Measurements from ENCODE around the gene POPDC2. TPM values are rescaled to one million over a fixed set of nuclear protein-coding genes. Genes with fewer than 3 reads are reported as not detected.
"Not testable (repeated sequence)": the region's sequence is repeated elsewhere in the genome, so short reads cannot be mapped to it uniquely, and the experiment has no call there.

Gene POPDC2, protein sequence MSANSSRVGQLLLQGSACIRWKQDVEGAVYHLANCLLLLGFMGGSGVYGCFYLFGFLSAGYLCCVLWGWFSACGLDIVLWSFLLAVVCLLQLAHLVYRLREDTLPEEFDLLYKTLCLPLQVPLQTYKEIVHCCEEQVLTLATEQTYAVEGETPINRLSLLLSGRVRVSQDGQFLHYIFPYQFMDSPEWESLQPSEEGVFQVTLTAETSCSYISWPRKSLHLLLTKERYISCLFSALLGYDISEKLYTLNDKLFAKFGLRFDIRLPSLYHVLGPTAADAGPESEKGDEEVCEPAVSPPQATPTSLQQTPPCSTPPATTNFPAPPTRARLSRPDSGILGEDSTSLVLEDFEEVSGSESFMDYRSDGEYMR
- 0.12 TPM in 1 of 2 replicates, not detected in the other for total RNA-seq (2014; rRNA removed; shearing (Covaris generic))

DNA sequence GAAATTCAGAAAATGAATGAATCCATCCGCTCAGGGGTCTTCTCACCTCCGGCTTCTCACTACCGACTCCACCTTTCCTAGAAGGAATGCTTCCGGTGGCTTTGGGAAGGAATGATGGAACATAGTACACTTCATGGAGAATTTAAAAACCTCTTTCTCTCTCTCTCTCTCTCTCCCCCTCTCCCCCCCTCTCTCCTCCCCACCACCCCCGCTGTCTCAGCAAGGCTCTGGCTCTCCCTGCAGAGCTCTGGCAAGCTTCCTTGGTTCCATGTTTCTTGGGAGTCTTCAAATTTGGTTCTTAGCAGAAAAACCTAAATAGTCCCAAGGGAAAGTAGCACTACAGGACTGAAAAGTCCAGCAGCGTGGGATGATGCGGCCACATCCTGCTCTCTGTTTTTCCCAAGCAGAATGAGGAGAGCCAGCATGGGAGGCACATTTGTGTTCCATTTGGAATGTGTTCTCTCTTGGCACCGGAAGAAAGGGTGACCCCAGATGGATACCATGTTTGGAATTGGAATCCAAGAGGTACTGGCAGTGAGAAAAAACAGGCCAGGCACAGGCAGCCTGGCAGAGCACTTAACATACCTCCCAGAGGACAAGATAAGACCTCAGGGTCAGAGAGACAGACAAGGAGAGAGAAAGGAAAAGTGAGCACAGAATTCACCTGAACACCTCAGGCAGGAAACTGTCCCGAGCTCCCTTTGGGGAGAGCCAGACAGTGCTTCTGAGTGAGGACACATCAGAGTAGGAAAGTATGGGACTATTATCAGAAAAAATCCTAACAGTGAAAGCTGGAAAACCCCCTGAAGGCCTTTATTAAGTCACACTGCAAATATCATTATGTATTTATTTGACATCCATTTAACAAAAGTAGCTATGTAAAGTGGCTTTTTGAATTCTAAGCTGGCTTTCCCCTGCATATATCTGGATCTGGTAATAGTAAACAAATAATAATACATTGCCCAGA, at the start of gene POPDC2:
Gene POPDC2, minus strand, starts transcription at position 116 of the 967 bp plus-strand sequence. CDS start 166 bp downstream, outside the sequence.
- DNase-seq (ENCODE audit: low read depth): no peak

- peak; percentile 12 for DNase-seq (ENCODE audit: low read depth)
These were observed 43.6 kb upstream of the POPDC2 start for GRCh38 chr3:119703820-119704531.

- DNase-seq (ENCODE audit: low read depth): peak; percentile 96
These were observed 42.4 kb upstream of the POPDC2 start, which contains the start of gene CFAP91 for GRCh38 chr3:119702530-119703527. Gene CFAP91, plus strand, starts transcription at chr3:119703022. Its CDS starts 77 bp downstream, at chr3:119703099.

GRCh38 chr3:119700920-119701734, 40.7 kb upstream of the POPDC2 start:
- peak; percentile 18 for DNase-seq (ENCODE audit: low read depth)

- peak; percentile 72 for DNase-seq (ENCODE audit: low read depth)
These were observed 40.0 kb upstream of the POPDC2 start for GRCh38 chr3:119700269-119700919.

DNA sequence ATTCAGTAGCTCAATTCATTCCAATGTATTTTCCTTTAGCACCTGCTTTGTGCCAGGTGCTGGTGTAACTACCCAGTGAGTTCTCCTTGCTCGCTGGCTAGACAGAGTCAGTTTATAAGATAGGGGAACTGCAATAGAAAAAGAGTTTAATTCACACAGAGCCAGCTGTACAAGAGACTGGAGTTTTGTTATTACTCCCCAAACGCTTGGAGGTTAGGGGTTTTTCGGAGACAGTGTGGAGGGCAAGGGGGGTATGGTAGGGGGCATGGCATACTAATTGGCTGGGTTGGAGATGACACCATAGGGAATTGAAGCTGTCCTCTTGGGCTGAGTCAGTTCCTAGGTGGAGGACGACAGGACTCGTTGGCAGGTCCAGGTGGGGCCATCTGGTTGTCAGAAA, 37.0 kb upstream of the POPDC2 start:
- DNase-seq (ENCODE audit: low read depth): no peak

- DNase-seq (ENCODE audit: low read depth): peak; percentile 12
These were observed 35.1 kb upstream of the POPDC2 start for GRCh38 chr3:119695480-119695879.

DNA sequence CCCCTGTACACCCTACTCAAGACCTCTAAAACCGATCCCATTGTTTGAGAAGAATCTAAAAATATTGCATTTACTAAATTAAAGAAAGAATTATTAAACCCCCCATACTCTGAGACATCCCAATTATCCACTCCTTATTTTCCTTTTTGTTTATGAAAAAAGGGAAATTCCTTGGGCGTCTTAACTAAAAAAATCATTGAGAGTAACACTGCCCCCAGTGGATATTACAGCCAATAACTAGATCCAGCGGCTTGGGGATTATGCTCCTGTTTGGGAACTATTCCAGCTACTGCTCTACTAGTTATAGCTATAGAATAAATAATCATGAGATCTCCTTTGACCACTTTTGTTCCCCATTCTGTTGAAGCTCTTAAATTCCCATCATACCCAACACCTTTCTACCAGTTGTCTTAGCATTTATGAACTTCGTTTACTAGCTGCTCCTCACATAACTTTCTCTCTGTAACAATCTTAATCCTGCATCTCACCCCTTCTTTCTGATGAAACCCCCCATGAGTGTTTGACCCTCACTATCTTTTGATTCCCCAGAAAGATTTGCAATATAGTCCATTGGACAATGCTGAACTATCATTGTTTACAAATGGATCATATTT, 29.8 kb upstream of the POPDC2 start:
- DNase-seq (ENCODE audit: low read depth): peak; percentile 41

DNA sequence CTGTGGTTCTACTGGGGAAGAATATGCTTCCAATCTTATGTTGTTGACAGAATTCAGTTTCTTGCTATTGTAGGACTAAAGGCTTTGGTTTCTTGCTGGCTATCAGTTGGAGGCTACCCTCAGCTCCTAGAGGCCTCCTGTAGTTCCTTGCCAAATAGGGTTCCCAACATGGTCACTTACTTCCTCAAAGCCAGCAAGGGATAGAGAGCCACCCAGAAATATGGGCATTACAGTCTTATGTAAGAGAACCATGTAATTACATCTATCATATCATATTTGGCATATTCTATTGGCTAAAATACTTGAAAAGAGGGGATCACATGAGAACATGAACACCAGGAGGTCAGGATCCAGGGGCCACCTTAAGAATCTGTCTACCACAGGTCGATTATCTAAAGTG, 23.0 kb upstream of the POPDC2 start:
- DNase-seq (ENCODE audit: low read depth): no peak

GRCh38 chr3:119681279-119681678, 20.9 kb upstream of the POPDC2 start:
- peak; percentile 60 for DNase-seq (ENCODE audit: low read depth)

- no peak for DNase-seq (ENCODE audit: low read depth)
These were observed 19.5 kb upstream of the POPDC2 start for GRCh38 chr3:119679874-119680273.

DNA sequence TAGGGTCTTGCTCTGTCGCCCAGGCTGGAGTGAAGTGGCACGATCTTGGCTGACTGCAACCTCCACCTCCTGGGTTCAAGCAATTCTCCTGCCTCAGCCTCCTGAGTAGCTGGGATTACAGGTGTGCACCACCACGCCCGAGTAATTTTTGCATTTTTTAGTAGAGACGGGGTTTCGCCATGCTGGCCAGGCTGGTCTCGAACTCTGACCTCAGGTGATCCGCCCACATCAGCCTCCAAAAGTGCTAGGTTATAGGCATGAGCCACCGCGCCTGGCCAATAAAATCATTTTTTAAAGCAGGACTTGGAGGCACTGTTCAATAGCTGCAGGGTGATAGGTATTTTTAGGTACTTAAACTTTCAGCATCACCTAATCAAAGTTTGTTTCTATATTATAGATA, 17.8 kb upstream of the POPDC2 start:
- not testable (repeated sequence) for DNase-seq (ENCODE audit: low read depth)

DNA sequence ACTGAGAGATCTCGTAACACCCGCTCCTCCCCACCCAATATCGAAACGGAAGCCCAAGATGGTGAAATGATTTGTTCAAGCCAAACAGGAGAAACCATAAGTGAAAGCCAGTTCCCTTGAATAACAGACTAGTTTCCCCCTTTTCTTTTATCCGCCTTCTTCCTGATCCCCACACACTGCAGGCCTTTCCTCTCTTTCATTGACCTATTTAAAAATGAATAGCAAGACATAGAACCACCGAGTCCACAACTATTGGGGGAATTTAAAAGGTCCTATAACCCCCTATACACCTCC, 17.2 kb upstream of the POPDC2 start:
- DNase-seq (ENCODE audit: low read depth): no peak

- peak; percentile 98 for DNase-seq (ENCODE audit: low read depth)
These were observed 16.6 kb upstream of the POPDC2 start, which contains the start of gene COX17 for GRCh38 chr3:119676771-119677640. Gene COX17, minus strand, starts transcription at chr3:119677406. Its CDS starts 96 bp downstream, at chr3:119677310.

GRCh38 chr3:119676020-119676419, 15.6 kb upstream of the POPDC2 start:
- no peak for DNase-seq (ENCODE audit: low read depth)

- DNase-seq (ENCODE audit: low read depth): no peak
These were observed 14.9 kb upstream of the POPDC2 start for GRCh38 chr3:119675188-119675874.

DNA sequence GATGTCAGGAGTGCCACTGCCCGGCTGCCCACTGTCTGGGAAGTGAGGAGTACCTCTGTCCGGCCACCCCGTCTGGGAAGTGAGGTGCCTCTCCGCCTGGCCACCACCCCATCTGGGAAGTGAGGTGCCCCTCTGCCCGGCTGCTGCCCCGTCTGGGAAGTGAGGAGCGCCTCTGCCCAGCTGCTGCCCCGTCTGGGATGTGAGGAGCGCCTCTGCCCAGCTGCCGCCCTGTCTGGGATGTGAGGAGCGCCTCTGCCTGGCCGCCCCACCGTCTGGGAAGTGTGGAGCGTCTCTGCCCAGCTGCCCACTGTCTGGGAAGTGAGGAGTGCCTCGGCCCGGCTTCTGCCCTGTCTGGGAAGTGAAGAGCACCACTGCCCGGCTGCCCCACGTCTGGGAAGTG, 13.5 kb upstream of the POPDC2 start:
- no peak for DNase-seq (ENCODE audit: low read depth)
